Esophagus squamous epithelium (tissue), 4 donors: ENCODE measurements around the gene UNC5B.

Experiments used
- POLR2A ChIP-seq, 4 donors: fragments of 450-650 bp; IDR thresholded peaks; one replicate each; pipeline ENCODE4 v1.6.1; 2017; ENCODE audit warnings: antibody characterized with exemption in 4 of 4, mild to moderate bottlenecking in 4 of 4, moderate library complexity in 3 of 4
- TF ChIP-seq, protein P1 (sequence below), 6 experiments: fragments of 450-650 bp in 4 of 6; fragments of 200-600 bp in 2 of 6; sonication (generic) in 2 of 6; IDR thresholded peaks; one replicate each; pipeline ENCODE4 v1.5.1; 2016 to 2019; ENCODE audit warnings: antibody characterized with exemption in 6 of 6, mild to moderate bottlenecking in 4 of 6, moderate library complexity in 4 of 6

DNA sequence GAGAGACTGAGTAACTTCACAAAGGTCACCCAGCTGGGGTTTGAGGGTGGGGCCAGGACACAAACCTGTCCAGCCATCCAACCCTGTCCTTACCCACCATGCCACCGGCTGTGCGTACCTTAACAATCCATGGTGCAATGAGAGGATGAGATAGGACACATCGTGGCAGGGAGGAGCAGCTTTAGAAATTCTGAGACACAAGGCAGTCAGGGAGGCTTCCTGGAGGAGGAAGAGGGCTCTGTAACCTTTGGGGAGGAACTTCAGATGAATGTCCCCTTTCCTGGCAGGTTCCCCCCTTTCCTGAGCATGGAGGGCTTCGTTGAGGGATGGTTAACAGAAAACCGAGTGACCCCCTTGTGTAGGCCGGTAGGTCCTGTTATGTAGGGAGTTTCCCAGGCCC lies 71.0 kb downstream of the UNC5B start:
- TF ChIP-seq, protein P1, sequence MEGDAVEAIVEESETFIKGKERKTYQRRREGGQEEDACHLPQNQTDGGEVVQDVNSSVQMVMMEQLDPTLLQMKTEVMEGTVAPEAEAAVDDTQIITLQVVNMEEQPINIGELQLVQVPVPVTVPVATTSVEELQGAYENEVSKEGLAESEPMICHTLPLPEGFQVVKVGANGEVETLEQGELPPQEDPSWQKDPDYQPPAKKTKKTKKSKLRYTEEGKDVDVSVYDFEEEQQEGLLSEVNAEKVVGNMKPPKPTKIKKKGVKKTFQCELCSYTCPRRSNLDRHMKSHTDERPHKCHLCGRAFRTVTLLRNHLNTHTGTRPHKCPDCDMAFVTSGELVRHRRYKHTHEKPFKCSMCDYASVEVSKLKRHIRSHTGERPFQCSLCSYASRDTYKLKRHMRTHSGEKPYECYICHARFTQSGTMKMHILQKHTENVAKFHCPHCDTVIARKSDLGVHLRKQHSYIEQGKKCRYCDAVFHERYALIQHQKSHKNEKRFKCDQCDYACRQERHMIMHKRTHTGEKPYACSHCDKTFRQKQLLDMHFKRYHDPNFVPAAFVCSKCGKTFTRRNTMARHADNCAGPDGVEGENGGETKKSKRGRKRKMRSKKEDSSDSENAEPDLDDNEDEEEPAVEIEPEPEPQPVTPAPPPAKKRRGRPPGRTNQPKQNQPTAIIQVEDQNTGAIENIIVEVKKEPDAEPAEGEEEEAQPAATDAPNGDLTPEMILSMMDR (IDR thresholded peaks at IDR 0.05) = no peak
- TF ChIP-seq POLR2A (IDR thresholded peaks at IDR 0.05) = no peak
